MCF 10A (cell line): Measurements from ENCODE around the gene CCDC183. TPM values are rescaled to one million over a fixed set of nuclear protein-coding genes. Genes with fewer than 3 reads are reported as not detected.

Experiments used
- BruUV-seq: library from RNA; stranded (reverse); fragments of 400-500 nt; replicated peaks from 2 replicates; lab custom pipeline; 2021; lab: Mats Ljungman, UMichigan
- CTCF ChIA-PET: fragments of 300-600 bp; sonication (Branson Sonifier 250); formaldehyde crosslinking; extraction: SDS; loops from one replicate; lab custom pipeline; 2021; ENCODE audit warnings: antibody characterized with exemption, inconsistent platforms; lab: Yijun Ruan, JAX
- POLR2A ChIA-PET: fragments of 300-600, 350-650 bp; sonication (Branson Sonifier 250); formaldehyde crosslinking; extraction: SDS; loops from one replicate; lab custom pipeline; 2020; ENCODE audit warnings: antibody characterized with exemption, inconsistent platforms; lab: Yijun Ruan, JAX
- DNase-seq: peaks from one replicate; pipeline ENCODE4 v3.0.0-alpha.2; 2018; ENCODE audit not compliant: unreplicated experiment
- H3K27ac Mint-ChIP-seq: one replicate; pipeline ENCODE4 v1.8.0; 2022; ENCODE audit warnings: mild to moderate bottlenecking, low read depth, mixed read lengths; ENCODE audit not compliant: unreplicated experiment
- H3K27me3 Mint-ChIP-seq: one replicate; pipeline ENCODE4 v1.8.0; 2022; ENCODE audit warnings: mixed read lengths; ENCODE audit not compliant: insufficient read depth, unreplicated experiment
- H3K36me3 Mint-ChIP-seq: one replicate; pipeline ENCODE4 v1.8.0; 2022; ENCODE audit warnings: mild to moderate bottlenecking, moderate library complexity, mixed read lengths; ENCODE audit not compliant: insufficient read depth, unreplicated experiment
- H3K4me1 Mint-ChIP-seq: one replicate; pipeline ENCODE4 v1.8.0; 2022; ENCODE audit warnings: mixed read lengths; ENCODE audit not compliant: insufficient read depth, unreplicated experiment
- H3K4me3 Mint-ChIP-seq: one replicate; pipeline ENCODE4 v1.8.0; 2022; ENCODE audit warnings: mild to moderate bottlenecking, moderate library complexity, mixed read lengths; ENCODE audit not compliant: unreplicated experiment
- H3K9me3 Mint-ChIP-seq: one replicate; pipeline ENCODE4 v1.8.0; 2022; ENCODE audit warnings: mixed read lengths; ENCODE audit not compliant: unreplicated experiment
- intact Hi-C: fragments of 100-400 bp; cut with micrococcal nuclease; formaldehyde crosslinking; loops from 2 replicates; pipeline ENCODE4 v1.14.1; 2022
- total RNA-seq: library from RNA; stranded (reverse); gene quantifications from 2 replicates; pipeline ENCODE4 v1.2.3, GENCODE V29; 2022
- TF ChIP-seq, protein P1 (sequence below): fragments of 200-600 bp; IDR thresholded peaks from one replicate; pipeline ENCODE4 v1.8.0; 2022; ENCODE audit warnings: antibody characterized with exemption, mild to moderate bottlenecking; ENCODE audit not compliant: unreplicated experiment

The CCDC183 gene
- total RNA-seq, 1 experiment from 2014 or later, result 0.26 TPM

DNA sequence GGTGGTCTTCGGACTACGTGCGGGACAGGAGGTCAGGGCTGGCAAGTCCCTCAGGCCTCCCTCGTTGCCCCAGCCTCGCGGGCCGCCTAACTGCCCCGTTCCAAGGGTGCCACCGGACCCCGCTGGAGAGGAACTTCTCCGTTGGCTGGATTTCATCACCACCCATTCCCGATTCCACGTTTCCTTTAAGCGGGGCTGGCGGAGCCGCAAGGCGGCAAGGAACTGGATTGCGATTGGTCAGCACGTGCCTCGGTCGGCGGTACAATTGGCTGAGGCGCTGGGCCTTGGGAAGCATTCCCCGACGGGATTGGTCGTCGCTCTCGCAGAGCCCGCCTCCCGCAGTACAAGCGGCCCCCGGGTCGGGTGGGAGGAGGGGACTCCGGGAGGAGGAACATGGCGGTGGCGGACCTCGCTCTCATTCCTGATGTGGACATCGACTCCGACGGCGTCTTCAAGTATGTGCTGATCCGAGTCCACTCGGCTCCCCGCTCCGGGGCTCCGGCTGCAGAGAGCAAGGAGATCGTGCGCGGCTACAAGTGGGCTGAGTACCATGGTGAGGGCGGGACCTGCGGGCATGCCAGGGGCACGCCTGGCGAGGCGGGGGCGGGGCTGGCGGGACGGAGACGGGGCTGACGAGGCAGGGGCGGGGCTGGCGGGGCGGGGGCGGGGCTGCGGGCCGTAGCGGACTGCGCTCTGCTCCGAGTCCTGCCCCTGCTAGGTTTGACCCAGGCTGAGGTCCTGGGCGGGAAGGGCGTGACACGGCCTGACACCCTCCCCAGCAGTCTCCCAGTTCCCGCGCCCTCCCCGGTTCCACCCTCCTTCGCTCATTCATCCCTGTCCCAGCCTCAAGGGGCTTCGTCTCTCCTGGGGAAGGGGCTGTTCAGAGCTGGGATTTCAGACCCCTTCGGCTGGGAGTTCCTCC is 53.2 kb downstream of the CCDC183 start, which contains the start of gene PHPT1:
Gene PHPT1, plus strand, starts transcription at position 372 of the 922 bp plus-strand sequence. Its CDS starts 22 bp downstream, at position 394.
- POLR2A ChIA-PET, result interaction anchor here (0.6 to 2.6 kb wide), 10 partner anchors 11 to 316 kb away, joined by 3 to 25 read pairs (median 6); partner anchors contain the start of genes EDF1, RABL6, TMEM141 and TRAF2
- BruUV-seq, result no TSS peak
- H3K4me3 Mint-ChIP-seq, result peak within 1 kb of the TSS; percentile 96
- DNase-seq, result peak; percentile 98
- CTCF ChIA-PET, result interaction anchor here (1.4 kb wide), 1 partner anchor 180 kb away, joined by 4 read pairs; no protein-coding TSS in a partner anchor
- intact Hi-C loops, result loop anchor here (10.0 kb wide), 1 partner anchor 96 kb away; the partner anchor contains the start of genes C8G and FBXW5
- H3K36me3 Mint-ChIP-seq, result peaks cover 35% of the 10 kb centered on the region
- no peaks in the 10 kb centered on the region for H3K27me3 Mint-ChIP-seq
- no peaks in the 10 kb centered on the region for H3K9me3 Mint-ChIP-seq
- TF ChIP-seq, protein P1, sequence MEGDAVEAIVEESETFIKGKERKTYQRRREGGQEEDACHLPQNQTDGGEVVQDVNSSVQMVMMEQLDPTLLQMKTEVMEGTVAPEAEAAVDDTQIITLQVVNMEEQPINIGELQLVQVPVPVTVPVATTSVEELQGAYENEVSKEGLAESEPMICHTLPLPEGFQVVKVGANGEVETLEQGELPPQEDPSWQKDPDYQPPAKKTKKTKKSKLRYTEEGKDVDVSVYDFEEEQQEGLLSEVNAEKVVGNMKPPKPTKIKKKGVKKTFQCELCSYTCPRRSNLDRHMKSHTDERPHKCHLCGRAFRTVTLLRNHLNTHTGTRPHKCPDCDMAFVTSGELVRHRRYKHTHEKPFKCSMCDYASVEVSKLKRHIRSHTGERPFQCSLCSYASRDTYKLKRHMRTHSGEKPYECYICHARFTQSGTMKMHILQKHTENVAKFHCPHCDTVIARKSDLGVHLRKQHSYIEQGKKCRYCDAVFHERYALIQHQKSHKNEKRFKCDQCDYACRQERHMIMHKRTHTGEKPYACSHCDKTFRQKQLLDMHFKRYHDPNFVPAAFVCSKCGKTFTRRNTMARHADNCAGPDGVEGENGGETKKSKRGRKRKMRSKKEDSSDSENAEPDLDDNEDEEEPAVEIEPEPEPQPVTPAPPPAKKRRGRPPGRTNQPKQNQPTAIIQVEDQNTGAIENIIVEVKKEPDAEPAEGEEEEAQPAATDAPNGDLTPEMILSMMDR, result no peak
- peak within 1 kb of the TSS; percentile 89 for H3K27ac Mint-ChIP-seq
- H3K4me1 Mint-ChIP-seq, result no peaks in the 10 kb centered on the region

- peaks cover 35% of the 10 kb centered on the region for H3K36me3 Mint-ChIP-seq
- CTCF ChIA-PET, result no interaction called here
- BruUV-seq, result TSS peak; percentile 65
Measured at GRCh38 chr9:136849960-136850865, 54.1 kb downstream of the CCDC183 start.

DNA sequence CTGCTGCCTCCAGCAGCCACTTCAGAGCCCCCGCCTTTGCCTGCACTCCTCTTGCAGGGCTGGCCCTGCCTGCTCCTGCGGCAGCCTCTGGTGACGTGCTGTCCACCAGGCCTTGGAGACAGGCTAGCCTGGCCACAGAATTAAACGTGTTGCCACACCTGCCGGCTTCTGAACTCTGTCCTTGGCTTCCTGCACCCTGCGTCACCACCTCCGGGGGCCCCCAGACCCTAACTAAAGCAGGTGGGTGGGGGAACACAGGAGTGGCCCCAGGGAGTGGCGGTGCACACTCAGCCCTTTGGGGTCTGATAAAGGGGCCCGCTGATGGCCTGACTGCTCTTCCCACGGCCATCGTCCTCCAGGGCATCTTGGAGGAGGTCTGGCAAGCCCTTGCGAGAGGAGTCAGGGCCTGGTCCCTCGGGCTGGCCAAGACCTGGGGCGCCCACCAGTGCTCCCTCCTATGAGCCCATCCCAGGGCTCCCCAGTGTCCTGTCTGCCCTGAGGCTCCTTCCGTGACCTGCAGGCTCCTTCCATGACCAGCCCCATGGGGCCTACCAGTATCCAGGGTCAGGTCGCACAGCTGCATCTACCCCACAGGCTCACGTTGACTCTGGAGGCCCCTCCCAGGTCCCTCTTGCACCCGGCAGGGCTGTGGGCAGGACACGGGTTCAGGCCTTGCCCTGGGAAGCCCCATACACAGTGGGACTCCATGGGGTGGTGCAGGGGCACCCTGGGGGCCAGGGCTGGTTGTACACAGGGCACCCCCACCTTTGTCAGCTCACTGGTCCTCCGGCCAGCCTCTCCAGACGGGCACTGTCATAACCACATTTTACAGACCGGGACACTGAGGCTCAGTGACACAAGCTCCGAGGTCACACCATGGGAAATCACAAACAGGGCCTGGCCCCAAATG is 55.0 kb downstream of the CCDC183 start:
- Mint-ChIP-seq H3K9me3 (no peaks in the 10 kb centered on the region), H3K27ac (no peak overlapping the region), H3K4me1 (no peaks in the 10 kb centered on the region), H3K27me3 (no peaks in the 10 kb centered on the region), H3K4me3 (peak overlapping the region; percentile 23), H3K36me3 (peaks cover 35% of the 10 kb centered on the region)
- DNase-seq, result no peak
- POLR2A ChIA-PET, result interaction anchor here (0.5 to 1.5 kb wide), 3 partner anchors 9 to 23 kb away, joined by 3 to 6 read pairs (median 6); partner anchors contain the start of gene AJM1
- BruUV-seq, result no TSS peak
- CTCF ChIA-PET, result interaction anchor here (0.7 kb wide), 1 partner anchor 87 kb away, joined by 4 read pairs; the partner anchor contains the start of gene LCN15
- TF ChIP-seq, protein P1, result no peak
- intact Hi-C loops, result no loop called here

More at GRCh38 chr9:136849960-136850865, 54.1 kb downstream of the CCDC183 start:
- Mint-ChIP-seq H3K4me3 (peak overlapping the region; percentile 96), H3K27me3 (no peaks in the 10 kb centered on the region), H3K4me1 (no peaks in the 10 kb centered on the region), H3K27ac (peak overlapping the region; percentile 89), H3K9me3 (no peaks in the 10 kb centered on the region)
- intact Hi-C loops, result loop anchor here (10.0 kb wide), 1 partner anchor 95 kb away; the partner anchor contains the start of genes C8G and FBXW5
- no peak for DNase-seq
- TF ChIP-seq, protein P1, result no peak
- POLR2A ChIA-PET, result interaction anchor here (0.5 to 1.4 kb wide), 6 partner anchors 10 to 317 kb away, joined by 3 to 6 read pairs (median 3); partner anchors contain the start of genes EDF1 and TRAF2
